NCI-H748 (cell line): ENCODE measurements around the gene EPS8.
A peak's percentile ranks its signal among the peaks of the same experiment; 100 is the strongest.

Experiments used
- DNase-seq: peaks from one replicate; lab custom pipeline; 2025; ENCODE audit not compliant: unreplicated experiment; lab: John Stamatoyannopoulos, UW

The EPS8 gene

GRCh38 chr12:15800278-15800677, 11.1 kb upstream of the EPS8 start:
- DNase-seq: no peak

DNA sequence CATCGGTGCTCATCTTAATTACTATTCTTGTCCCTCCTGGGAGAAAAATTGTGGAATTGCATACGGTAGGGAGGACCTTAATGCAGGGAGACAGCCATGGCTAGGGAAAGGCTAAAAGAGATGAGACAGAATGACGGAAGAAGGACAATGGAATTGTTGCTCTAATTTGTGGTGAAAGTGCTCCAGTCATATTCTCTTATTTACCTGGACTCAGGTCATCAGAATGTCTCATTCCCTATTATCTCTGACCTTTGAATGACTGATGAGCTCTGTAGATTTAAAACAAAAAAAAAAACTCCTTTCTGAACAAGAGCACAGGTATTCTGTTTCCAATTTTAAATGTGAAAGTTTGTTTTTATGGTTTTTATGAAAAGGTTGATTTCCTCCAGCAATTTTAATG, 8.6 kb upstream of the EPS8 start:
- DNase-seq: no peak

GRCh38 chr12:15796493-15797141, 7.4 kb upstream of the EPS8 start:
- no peak for DNase-seq

DNA sequence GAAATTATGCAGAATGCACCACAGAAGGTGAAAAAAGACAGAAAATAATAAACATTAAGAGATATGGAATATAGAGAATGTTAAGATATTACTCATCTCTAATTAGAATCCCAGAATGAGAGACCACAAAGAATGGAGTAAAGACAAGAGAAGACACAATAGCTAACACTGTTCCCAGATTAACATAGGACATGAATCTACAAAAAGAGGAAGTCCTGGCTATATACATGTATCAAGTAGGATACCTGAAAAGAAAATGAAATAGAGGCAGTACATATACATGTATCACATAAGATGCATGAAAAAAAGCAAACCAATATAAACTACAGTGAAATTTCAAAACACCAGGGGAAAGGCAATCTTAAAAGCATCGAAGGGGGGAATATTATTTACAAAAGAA, 5.6 kb upstream of the EPS8 start:
- DNase-seq: no peak

DNA sequence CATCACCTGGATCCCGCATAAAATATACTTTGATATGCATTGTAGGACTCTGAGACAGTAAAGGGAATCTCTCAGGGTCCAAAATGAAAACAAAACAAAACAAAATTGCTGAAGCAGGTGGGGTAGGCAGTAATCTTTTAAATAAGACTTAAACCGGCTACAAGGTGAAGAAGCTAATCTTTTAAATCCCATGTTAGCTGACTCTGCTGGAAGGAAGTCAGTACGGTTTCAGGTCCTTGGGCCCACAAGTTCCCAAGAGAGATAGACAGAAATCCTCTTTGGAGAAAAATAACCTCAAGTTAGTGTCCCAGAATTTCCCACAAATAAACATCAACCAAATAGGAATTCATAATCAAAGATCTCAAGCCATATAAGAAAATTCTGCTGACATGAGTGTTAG, 5.0 kb upstream of the EPS8 start:
- no peak for DNase-seq

DNA sequence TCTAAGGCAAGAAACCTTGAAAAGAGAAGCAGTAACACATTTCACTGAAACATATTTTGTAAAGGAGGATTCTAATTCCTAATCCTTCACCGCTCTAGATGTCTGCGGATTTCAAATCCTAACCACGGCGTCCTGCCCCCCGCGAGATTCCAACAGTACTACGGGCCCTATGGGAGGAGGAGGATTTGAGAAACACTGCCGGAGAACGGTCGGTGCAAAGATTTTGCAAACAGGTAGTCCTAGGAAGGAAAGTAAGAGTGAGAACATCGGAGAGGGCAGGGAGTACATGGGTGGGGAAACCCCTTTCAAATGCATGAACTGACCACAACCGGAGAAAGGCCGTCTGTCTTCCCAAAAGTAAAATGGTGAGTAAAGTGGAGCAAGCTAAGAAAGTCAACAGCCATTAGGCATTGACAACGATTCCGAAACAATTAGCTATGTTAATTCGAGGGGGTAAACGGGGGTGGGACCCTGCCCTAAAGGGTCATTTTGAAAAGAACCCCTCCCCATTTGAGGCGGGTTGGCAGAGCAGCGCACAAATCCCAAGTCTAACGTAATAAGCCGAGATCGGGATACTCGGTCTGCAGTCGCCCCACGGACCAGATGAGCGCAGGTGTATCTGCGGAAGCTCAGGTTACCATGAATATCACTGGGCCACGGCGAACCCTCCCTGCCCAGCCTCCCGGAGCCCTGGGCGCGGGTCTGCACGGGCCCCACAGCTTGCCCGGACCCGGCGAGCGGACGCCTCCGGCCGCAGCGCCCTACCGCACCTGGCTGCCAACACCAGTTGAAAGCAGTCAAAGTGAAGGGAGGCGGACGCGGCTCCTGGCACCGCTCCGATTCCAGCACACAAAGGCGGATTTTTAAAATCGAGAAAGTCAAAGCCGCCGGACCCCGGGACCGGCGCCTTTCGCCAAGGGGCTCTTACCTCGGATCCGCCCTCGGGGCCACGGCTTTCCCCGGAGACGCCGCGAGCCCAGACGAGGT, 662 bp downstream of the EPS8 start:
- DNase-seq: peak; percentile 65

DNA sequence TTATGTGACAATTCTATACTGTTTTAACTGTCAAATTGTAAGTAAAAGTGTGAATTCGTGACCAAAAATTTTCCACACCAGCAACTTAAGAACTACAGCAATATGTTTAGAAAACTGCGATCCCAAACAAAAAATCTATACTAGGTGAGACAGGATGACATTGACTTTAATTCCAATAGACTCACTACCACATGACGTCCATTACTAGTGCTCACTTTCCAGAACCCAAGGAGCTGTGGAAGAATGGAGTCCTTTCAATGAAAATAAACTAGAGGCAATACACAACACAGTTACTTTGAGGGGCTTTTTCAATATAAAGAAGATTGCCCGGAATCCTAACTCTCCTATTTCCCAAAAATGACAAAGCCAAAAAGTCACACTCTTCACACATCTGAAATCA, 1.4 kb downstream of the EPS8 start:
- DNase-seq: no peak

DNA sequence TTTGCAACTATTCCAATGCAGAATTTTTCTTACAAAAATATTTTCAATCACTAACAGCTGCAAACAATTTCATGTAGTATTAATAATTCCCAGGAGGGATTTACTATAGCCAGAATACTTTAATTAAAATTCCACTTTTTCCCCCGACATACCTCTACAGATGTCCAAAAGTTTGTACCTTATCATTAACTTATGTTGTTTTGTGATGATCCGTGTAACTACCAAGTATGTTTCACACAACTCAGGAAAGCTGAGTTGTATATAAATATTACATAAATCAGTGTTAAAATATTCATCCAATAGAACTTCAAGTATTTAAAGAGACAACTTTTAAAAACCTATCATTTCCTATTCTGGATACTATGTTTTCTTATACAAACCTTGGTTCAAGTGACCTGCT, 2.4 kb downstream of the EPS8 start:
- DNase-seq: no peak

GRCh38 chr12:15783288-15783687, 5.9 kb downstream of the EPS8 start:
- DNase-seq: no peak

GRCh38 chr12:15782667-15783066, 6.5 kb downstream of the EPS8 start:
- DNase-seq: no peak

DNA sequence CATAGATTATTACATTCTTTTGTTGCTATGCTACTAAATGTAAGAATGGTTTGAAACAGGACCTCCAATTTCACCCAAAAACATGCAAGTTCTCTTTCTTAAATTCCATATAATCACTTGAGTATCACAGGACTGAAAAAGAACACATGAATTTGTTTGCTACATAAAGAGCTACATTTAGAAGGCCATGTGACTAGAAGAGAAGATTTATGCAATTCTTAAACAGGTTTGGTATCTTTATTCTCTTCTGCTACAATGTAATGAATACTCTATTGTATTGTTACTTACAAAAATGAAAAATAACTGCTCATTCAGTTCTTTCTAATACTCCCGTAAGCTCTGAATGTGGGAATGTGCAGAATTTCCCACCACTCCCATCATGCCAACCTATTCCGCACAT, 9.3 kb downstream of the EPS8 start:
- DNase-seq: no peak

GRCh38 chr12:15778126-15778525, 11.1 kb downstream of the EPS8 start:
- no peak for DNase-seq

- no peak for DNase-seq
These were observed 11.7 kb downstream of the EPS8 start for GRCh38 chr12:15777355-15778012.

- DNase-seq: no peak
These were observed 12.7 kb downstream of the EPS8 start for GRCh38 chr12:15776532-15776931.

DNA sequence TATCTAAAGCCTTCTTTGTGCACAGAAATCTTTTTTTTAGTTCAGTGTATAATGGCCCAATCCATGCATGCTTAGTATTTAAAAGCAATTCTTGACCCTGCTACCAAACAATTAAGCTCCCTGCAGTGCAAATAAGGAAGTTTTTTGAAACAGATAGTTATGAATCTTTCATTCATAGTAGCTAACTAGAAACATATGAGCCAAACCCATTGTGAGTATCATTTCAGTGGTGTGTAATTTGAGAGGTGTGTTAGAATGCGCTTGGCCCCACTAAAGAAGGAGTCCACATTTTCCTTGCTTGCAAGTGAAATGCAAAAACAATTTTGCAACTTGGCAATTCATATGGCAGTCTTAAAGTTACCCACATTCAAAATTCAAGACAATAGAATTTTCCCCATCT, 14.4 kb downstream of the EPS8 start:
- DNase-seq: peak; percentile 40

- DNase-seq: peak; percentile 1
These were observed 16.7 kb downstream of the EPS8 start for GRCh38 chr12:15772405-15773018.

DNA sequence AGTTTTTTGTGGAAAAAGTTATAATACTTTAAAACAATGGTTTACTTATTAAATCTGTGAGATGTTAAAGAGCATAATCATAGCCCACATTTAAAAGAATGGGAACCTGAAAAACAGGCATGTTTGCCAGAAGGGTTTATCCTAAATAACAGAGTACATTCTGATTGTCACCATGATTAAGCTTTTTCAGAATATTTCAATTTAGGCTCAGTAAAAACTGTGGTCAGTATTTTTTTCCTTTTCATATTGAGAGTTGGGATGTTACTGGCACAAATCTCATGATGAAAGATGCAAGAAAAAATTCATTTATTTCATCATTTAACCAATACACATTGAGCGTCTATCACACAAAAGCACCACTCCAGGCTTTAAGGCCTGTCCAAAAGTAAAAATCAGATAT, 18.6 kb downstream of the EPS8 start:
- DNase-seq: no peak

GRCh38 chr12:15770021-15770420, 19.2 kb downstream of the EPS8 start:
- DNase-seq: no peak

GRCh38 chr12:15769586-15769985, 19.6 kb downstream of the EPS8 start:
- DNase-seq: no peak

- DNase-seq: no peak
These were observed 21.9 kb downstream of the EPS8 start for GRCh38 chr12:15767301-15767700.

- DNase-seq: no peak
These were observed 25.9 kb downstream of the EPS8 start for GRCh38 chr12:15763328-15763727.
